K562 (cell line): ENCODE data around the gene ZNF268. TPM values are rescaled to one million over a fixed set of nuclear protein-coding genes. Genes with fewer than 3 reads are reported as not detected.

Source experiments
- ATAC-seq: fragments of 200-7000 bp; cut with Tn5 transposase; 3 replicates; pipeline ENCODE4 v1.9.1; 2020; ENCODE audit warnings: moderate library complexity
- BruUV-seq: library from RNA; stranded (reverse); fragments of 400-500 nt; replicated peaks from 2 replicates; lab custom pipeline; 2021; lab: Mats Ljungman, UMichigan
- CTCF ChIA-PET: fragments of 300-600 bp; formaldehyde crosslinking; extraction: SDS; loops from one replicate; lab custom pipeline; 2021; ENCODE audit warnings: low intra/inter-chr PET ratio; lab: Yijun Ruan, JAX
- POLR2A ChIA-PET: fragments of 300-600, 350-650 bp; sonication (Branson Sonifier 250); formaldehyde crosslinking; extraction: SDS; loops from one replicate; lab custom pipeline; 2021; ENCODE audit warnings: antibody characterized with exemption, inconsistent platforms; lab: Yijun Ruan, JAX
- DNase-seq, 4 experiments: peaks; one replicate each; pipeline versions ENCODE4 v3.0.0 to v3.0.0-alpha.2; 2011 to 2018; ENCODE audit warnings: low spot score in 3 of 4, mixed read lengths in 3 of 4; ENCODE audit errors: extremely low read depth in 1 of 4
- FAIRE-seq: peaks from 2 replicates; lab custom pipeline; 2011; peaks lifted over from hg19 to GRCh38; lab: Jason Lieb, UNC
- H2AFZ ChIP-seq: 2 replicates; pipeline ENCODE4 v1.6.0; 2011; ENCODE audit warnings: low read depth, low read length, control low read depth, inconsistent platforms
- H3K27ac ChIP-seq: fragments of 200-600 bp; 3 replicates; pipeline ENCODE4 v1.8.0; 2011; ENCODE audit warnings: low read depth, mild to moderate bottlenecking, control low read depth, inconsistent platforms, low read length, moderate library complexity, mixed read lengths; ENCODE audit errors: extremely low read depth
- H3K27me3 ChIP-seq, 2 experiments: fragments of 300-600 bp in 1 of 2; 2 replicates in 1 of 2; 3 replicates in 1 of 2; pipeline versions ENCODE4 v1.6.0 to v1.8.0; 2011; ENCODE audit warnings: inconsistent platforms in 2 of 2, low read length in 2 of 2, mild to moderate bottlenecking in 1 of 2, mixed read lengths in 1 of 2, moderate library complexity in 1 of 2; ENCODE audit not compliant: control insufficient read depth in 2 of 2, insufficient read depth in 2 of 2
- H3K36me3 ChIP-seq: fragments of 300-600 bp; 3 replicates; pipeline ENCODE4 v1.8.0; 2011; ENCODE audit warnings: mild to moderate bottlenecking, low read length, inconsistent platforms; ENCODE audit not compliant: control insufficient read depth, insufficient read depth
- H3K4me1 ChIP-seq, 2 experiments: fragments of 200-600 bp in 1 of 2; replicated peaks in 1 of 2; 2 replicates in 1 of 2; 3 replicates in 1 of 2; pipeline versions ENCODE4 v1.5.1 to v1.8.0; 2011; ENCODE audit warnings: inconsistent platforms in 2 of 2, low read length in 2 of 2, mild to moderate bottlenecking in 1 of 2, mixed read lengths in 1 of 2, moderate library complexity in 1 of 2; ENCODE audit not compliant: control insufficient read depth in 2 of 2, insufficient read depth in 2 of 2
- H3K4me2 ChIP-seq: 2 replicates; pipeline ENCODE4 v1.6.1; 2011; ENCODE audit warnings: low read length, control low read depth, inconsistent platforms, mixed read lengths; ENCODE audit not compliant: insufficient read depth
- H3K4me3 ChIP-seq: fragments of 200-600 bp; sonication (generic), shearing (Covaris generic); 2 replicates; pipeline ENCODE4 v1.5.1; 2016; ENCODE audit warnings: control low read depth, inconsistent platforms
- H3K79me2 ChIP-seq: fragments of 200-600 bp; 3 replicates; pipeline ENCODE4 v1.8.0; 2011; ENCODE audit warnings: low read length, inconsistent platforms; ENCODE audit not compliant: control insufficient read depth, insufficient read depth
- H3K9ac ChIP-seq, 2 experiments: 2 replicates each; pipeline versions ENCODE4 v1.6.0 to v1.6.1; 2011; ENCODE audit warnings: low read depth in 2 of 2, low read length in 2 of 2, control low read depth in 1 of 2, inconsistent platforms in 1 of 2, mild to moderate bottlenecking in 1 of 2, mixed read lengths in 1 of 2; ENCODE audit not compliant: insufficient read depth in 1 of 2
- H3K9me1 ChIP-seq: one replicate; pipeline ENCODE4 v1.6.0; 2011; ENCODE audit warnings: inconsistent platforms, mild to moderate bottlenecking, low read length, moderate library complexity; ENCODE audit not compliant: control insufficient read depth, insufficient read depth
- H3K9me3 ChIP-seq: replicated peaks from 2 replicates; pipeline ENCODE4 v1.5.1; 2011; ENCODE audit warnings: low read depth, low read length, inconsistent platforms; ENCODE audit not compliant: control insufficient read depth, insufficient read depth
- H4K20me1 ChIP-seq: replicated peaks from 2 replicates; pipeline ENCODE4 v1.6.1; 2011; ENCODE audit warnings: low read length, inconsistent platforms, mixed read lengths; ENCODE audit not compliant: control insufficient read depth, insufficient read depth
- ARID4B ChIP-seq: sonication (generic); formaldehyde crosslinking; IDR thresholded peaks from 2 replicates; pipeline ENCODE4 v1.8.0; 2022; ENCODE audit warnings: mild to moderate bottlenecking, missing genetic modification reagents
- BRF1 ChIP-seq: IDR thresholded peaks from 3 replicates; pipeline ENCODE4 v1.6.1; 2011; ENCODE audit warnings: borderline replicate concordance, mild to moderate bottlenecking; ENCODE audit not compliant: insufficient read length; ENCODE audit errors: extremely low read depth
- CREBBP ChIP-seq: IDR thresholded peaks from one replicate; pipeline ENCODE4 v1.6.1; 2012; ENCODE audit warnings: low read depth, mild to moderate bottlenecking, control low read depth, inconsistent platforms, low read length
- FOXA1 ChIP-seq: fragments of 450-650 bp; IDR thresholded peaks from 2 replicates; pipeline ENCODE4 v1.6.1; 2016; ENCODE audit warnings: mild to moderate bottlenecking, borderline replicate concordance
- JUN ChIP-seq, 2 experiments: sonication (generic) in 1 of 2; formaldehyde crosslinking in 1 of 2; IDR thresholded peaks; 2 replicates each; pipeline versions ENCODE4 v1.6.1 to v1.8.0; 2012 to 2022; ENCODE audit warnings: borderline replicate concordance in 2 of 2, mild to moderate bottlenecking in 2 of 2, improper control_type of control experiment in 1 of 2, low read depth in 1 of 2, low read length in 1 of 2, missing genetic modification reagents in 1 of 2
- MBD1 ChIP-seq: fragments of 250-450 bp; sonication (Bioruptor Pico); IDR thresholded peaks from 2 replicates; pipeline ENCODE4 v1.8.0; 2022; ENCODE audit warnings: inconsistent platforms
- SMARCA4 ChIP-seq: fragments of 450-650 bp; IDR thresholded peaks from 2 replicates; pipeline ENCODE4 v1.6.1; 2016
- SMC3 ChIP-seq: conservative IDR thresholded peaks from 2 replicates; pipeline ENCODE4 v1.6.1; 2011; ENCODE audit warnings: low read depth, low read length, improper control_type of control experiment; ENCODE audit not compliant: insufficient read depth
- ZKSCAN1 ChIP-seq: fragments of 150-350 bp; IDR thresholded peaks from 2 replicates; pipeline ENCODE4 v1.6.1; 2016; ENCODE audit warnings: low read depth, low read length
- ZMIZ1 ChIP-seq, 2 experiments: fragments of 150-350 bp in 1 of 2; IDR thresholded peaks; 2 replicates each; pipeline ENCODE4 v1.6.1; 2012 to 2016; ENCODE audit warnings: low read depth in 2 of 2, low read length in 2 of 2, mild to moderate bottlenecking in 1 of 2, moderate library complexity in 1 of 2
- ZNF41 ChIP-seq: fragments of 250-450 bp; sonication (Bioruptor Pico); conservative IDR thresholded peaks from 2 replicates; pipeline ENCODE4 v1.4.0; 2020; ENCODE audit warnings: mild to moderate bottlenecking
- ZNF77 ChIP-seq: fragments of 250-450 bp; sonication (Bioruptor Pico); IDR thresholded peaks from 2 replicates; pipeline ENCODE4 v1.5.0; 2020
- ZNF778 ChIP-seq: fragments of 450-650 bp; formaldehyde crosslinking; IDR thresholded peaks from 2 replicates; pipeline ENCODE4 v1.4.0; 2020; ENCODE audit warnings: mild to moderate bottlenecking, moderate library complexity
- WGBS: fragments of 100-300 bp; shearing (Covaris generic); methylation state at CpG from one replicate; pipeline ENCODE4 v1.1.6; 2016; ENCODE audit warnings: low coverage, mixed read lengths; ENCODE audit not compliant: insufficient coverage; ENCODE audit errors: missing lambda C conversion rate; 5-methylcytosine and 5-hydroxymethylcytosine counted together
- in situ Hi-C: fragments of 300-500 bp; cut with MboI; formaldehyde crosslinking; loops from 4 replicates; pipeline ENCODE4 v1.15.0; 2018; ENCODE audit warnings: inconsistent platforms, mixed read lengths
- intact Hi-C: fragments of 100-400 bp; cut with micrococcal nuclease; formaldehyde crosslinking; loops from 2 replicates; pipeline ENCODE4 v1.14.2; 2022
- polyA plus RNA-seq, 8 experiments: library from polyadenylated mRNA; depleted of rRNA in 4 of 8; stranded (reverse) in 5 of 8; unstranded in 3 of 8; fragments of >200 nt; fragmentation: Nextera tagmentation in 2 of 8; fragmentation: Illumina TruSeq in 1 of 8; extraction: Ambion mirVana in 2 of 8; extraction: Trizol in 1 of 8; gene quantifications; 2 replicates each; pipeline versions ENCODE4 v1.2.1 to v1.2.3, GENCODE V29; 2011 to 2014; ENCODE audit warnings: inconsistent platforms in 1 of 8, missing spikeins in 1 of 8
- total RNA-seq, 7 experiments: library from RNA; depleted of rRNA in 6 of 7; stranded (reverse); fragments of >200 nt in 6 of 7; fragmentation: Illumina TruSeq in 2 of 7; extraction: Trizol in 2 of 7; gene quantifications; 2 replicates each; pipeline versions ENCODE4 v1.2.1 to v1.2.3, GENCODE V29; 2011 to 2021; ENCODE audit warnings: low replicate concordance in 1 of 7

ZNF268 gene
- total and polyA plus RNA-seq, 9 of the 15 experiments (the other 6 are each of a cell fraction or from before 2014, with no cell fraction given) = 4.8 to 12.0 (median 7.7) TPM

GRCh38 chr12:133233993-133234564, 52.8 kb downstream of the ZNF268 start:
- H3K9me3 ChIP-seq = no peaks in the 10 kb centered on the region; the same call in 1 of the 2 replicates
- TF ChIP-seq ZNF77 (CRISPR knock-in tag) (no peak), ZNF778 (CRISPR knock-in tag) (no peak), SMARCA4 (no peak), FOXA1 (no peak), BRF1 (no peak), ARID4B (CRISPR knock-in tag) (no peak), CREBBP (no peak), ZKSCAN1 (no peak), ZMIZ1 (IDR thresholded peaks at IDR 0.05; ENCODE audit: low read depth in 2 of 2, low read length in 2 of 2) (no peak), SMC3 (no peak), ZNF41 (no peak), JUN (IDR thresholded peaks at IDR 0.05; ENCODE audit: borderline replicate concordance, low read depth, low read length) (no peak), JUN (CRISPR knock-in tag; IDR thresholded peaks at IDR 0.05; ENCODE audit: borderline replicate concordance) (no peak), MBD1 (no peak)

More at GRCh38 chr12:133233993-133234564, 52.8 kb downstream of the ZNF268 start:
- DNase-seq (no peak), ATAC-seq (no peak), FAIRE-seq (no peak)
- Histone ChIP-seq H3K79me2 (no peaks in the 10 kb centered on the region), H3K27ac (no peak overlapping the region), H2AFZ (no peak overlapping the region), H3K27me3 (no peaks in the 10 kb centered on the region), H3K9me1 (no peaks in the 10 kb centered on the region), H3K36me3 (no peaks in the 10 kb centered on the region), H3K4me3 (no peak overlapping the region), H3K4me1 (no peaks in the 10 kb centered on the region), H4K20me1 (no peaks in the 10 kb centered on the region), H3K4me2 (no peak overlapping the region), H3K9ac (no peak overlapping the region)
- BruUV-seq = no TSS peak
- WGBS = 1% methylated on average over 17 of the region's 18 CpGs
- ChIA-PET CTCF (no interaction called here), POLR2A (no interaction called here)
- in situ Hi-C loops = no loop called here
- intact Hi-C loops = no loop called here
